Measurements from ENCODE around the gene RAB11FIP3.

RAB11FIP3 gene

GRCh38 chr16:543301-544164 lies 118.1 kb downstream of the RAB11FIP3 start:
- Histone ChIP-seq H3K27me3 (ENCODE audit: low read depth, low read length) (no peaks in the 10 kb centered on the region), H3K79me2 (ENCODE audit: low read length) (peaks cover 73% of the 10 kb centered on the region), H4K20me1 (ENCODE audit: insufficient read depth, low read length) (peaks cover 19% of the 10 kb centered on the region), H3K4me1 (ENCODE audit: low read length) (no peaks in the 10 kb centered on the region), H3K36me3 (replicated peaks; ENCODE audit: low read depth, low read length) (peaks cover 7% of the 10 kb centered on the region), H2AFZ (ENCODE audit: low read depth, low read length) (no peak overlapping the region), H3K27ac (ENCODE audit: low read length) (no peak overlapping the region), H3K4me3 (ENCODE audit: low read length) (no peak overlapping the region), H3K9ac (ENCODE audit: low read length) (no peak overlapping the region), H3K4me2 (ENCODE audit: low read length) (no peak overlapping the region), H3K9me3 (ENCODE audit: insufficient read depth, low read length) (no peaks in the 10 kb centered on the region)
- TF ChIP-seq EZH2phosphoT487 (IDR thresholded peaks at IDR 0.05; ENCODE audit: low read depth) (no peak), CTCF (IDR thresholded peaks at IDR 0.05; ENCODE audit: low read depth, low read length) (no peak)

- Histone ChIP-seq H2AFZ (ENCODE audit: low read depth, low read length) (no peak overlapping the region), H3K9me3 (ENCODE audit: insufficient read depth, low read length) (no peaks in the 10 kb centered on the region), H3K4me2 (ENCODE audit: low read length) (no peak overlapping the region), H3K9ac (ENCODE audit: low read length) (no peak overlapping the region), H3K27me3 (ENCODE audit: low read depth, low read length) (no peaks in the 10 kb centered on the region), H3K36me3 (replicated peaks; ENCODE audit: low read depth, low read length) (peaks cover 11% of the 10 kb centered on the region), H4K20me1 (ENCODE audit: insufficient read depth, low read length) (peaks cover 14% of the 10 kb centered on the region), H3K79me2 (ENCODE audit: low read length) (peaks cover 63% of the 10 kb centered on the region), H3K4me1 (ENCODE audit: low read length) (no peaks in the 10 kb centered on the region), H3K27ac (ENCODE audit: low read length) (no peak overlapping the region), H3K4me3 (ENCODE audit: low read length) (no peak overlapping the region)
- TF ChIP-seq EZH2phosphoT487 (IDR thresholded peaks at IDR 0.05; ENCODE audit: low read depth) (no peak), CTCF (IDR thresholded peaks at IDR 0.05; ENCODE audit: low read depth, low read length) (no peak)
These were observed 119.1 kb downstream of the RAB11FIP3 start for GRCh38 chr16:544517-544916.

- Histone ChIP-seq H3K27ac (ENCODE audit: low read length) (no peak overlapping the region), H3K4me3 (ENCODE audit: low read length) (no peak overlapping the region), H3K9ac (ENCODE audit: low read length) (no peak overlapping the region), H4K20me1 (ENCODE audit: insufficient read depth, low read length) (peaks cover 10% of the 10 kb centered on the region), H2AFZ (ENCODE audit: low read depth, low read length) (no peak overlapping the region), H3K27me3 (ENCODE audit: low read depth, low read length) (no peaks in the 10 kb centered on the region), H3K4me2 (ENCODE audit: low read length) (no peak overlapping the region), H3K36me3 (replicated peaks; ENCODE audit: low read depth, low read length) (peaks cover 10% of the 10 kb centered on the region), H3K79me2 (ENCODE audit: low read length) (peaks cover 37% of the 10 kb centered on the region), H3K9me3 (ENCODE audit: insufficient read depth, low read length) (no peaks in the 10 kb centered on the region), H3K4me1 (ENCODE audit: low read length) (no peaks in the 10 kb centered on the region)
- no peak for TF ChIP-seq CTCF (IDR thresholded peaks at IDR 0.05; ENCODE audit: low read depth, low read length)
- no peak for TF ChIP-seq EZH2phosphoT487 (IDR thresholded peaks at IDR 0.05; ENCODE audit: low read depth)
These were observed 121.7 kb downstream of the RAB11FIP3 start for GRCh38 chr16:546909-547770.

GRCh38 chr16:548586-548985 lies 123.1 kb downstream of the RAB11FIP3 start:
- H3K79me2 ChIP-seq (ENCODE audit: low read length): peaks cover 22% of the 10 kb centered on the region
- H3K27ac ChIP-seq (ENCODE audit: low read length): no peak overlapping the region
- H3K4me1 ChIP-seq (ENCODE audit: low read length): no peaks in the 10 kb centered on the region
- peaks cover 10% of the 10 kb centered on the region for H4K20me1 ChIP-seq (ENCODE audit: insufficient read depth, low read length)
- H3K4me3 ChIP-seq (ENCODE audit: low read length): no peak overlapping the region
- no peak overlapping the region for H3K4me2 ChIP-seq (ENCODE audit: low read length)
- no peaks in the 10 kb centered on the region for H3K9me3 ChIP-seq (ENCODE audit: insufficient read depth, low read length)
- TF ChIP-seq CTCF (IDR thresholded peaks at IDR 0.05; ENCODE audit: low read depth, low read length): no peak
- TF ChIP-seq EZH2phosphoT487 (IDR thresholded peaks at IDR 0.05; ENCODE audit: low read depth): no peak
- no peak overlapping the region for H2AFZ ChIP-seq (ENCODE audit: low read depth, low read length)
- H3K9ac ChIP-seq (ENCODE audit: low read length): no peak overlapping the region
- H3K27me3 ChIP-seq (ENCODE audit: low read depth, low read length): no peaks in the 10 kb centered on the region
- H3K36me3 ChIP-seq (replicated peaks; ENCODE audit: low read depth, low read length): peaks cover 10% of the 10 kb centered on the region
